Breast epithelium (tissue), 4 donors: ENCODE results near the gene CXCL9. TPM values are rescaled to one million over a fixed set of nuclear protein-coding genes. Genes with fewer than 3 reads are reported as not detected.
"Not testable (repeated sequence)": the region's sequence is repeated elsewhere in the genome, so short reads cannot be mapped to it uniquely, and the experiment has no call there.

Experiments
- DNase-seq, 2 donors: peaks; one replicate each; pipeline ENCODE4 v3.0.0-alpha.2; 2019; ENCODE audit warnings: low spot score in 2 of 2
- H3K27ac ChIP-seq, 2 donors: fragments of 200-600 bp; sonication (generic) in 1 of 2; one replicate each; pipeline ENCODE4 v1.5.1; 2016 to 2019; ENCODE audit warnings: mild to moderate bottlenecking in 1 of 2
- H3K27me3 ChIP-seq, 2 donors: fragments of 200-600 bp; sonication (generic) in 1 of 2; one replicate each; pipeline versions ENCODE4 v1.5.1 to v1.6.0; 2017 to 2019; ENCODE audit warnings: control low read depth in 1 of 2, mild to moderate bottlenecking in 1 of 2
- H3K36me3 ChIP-seq: fragments of 200-600 bp; one replicate; pipeline ENCODE4 v1.5.1; 2019
- H3K4me1 ChIP-seq, 2 donors: fragments of 200-600 bp; sonication (generic); one replicate each; pipeline ENCODE4 v1.5.1; 2016 to 2019; ENCODE audit warnings: control low read depth in 1 of 2
- H3K4me3 ChIP-seq, 3 donors: fragments of 200-600 bp; sonication (generic); 1 replicate in 2 of 3; 2 replicates in 1 of 3; pipeline ENCODE4 v1.5.1; 2016 to 2019; ENCODE audit warnings: mild to moderate bottlenecking in 3 of 3, moderate library complexity in 2 of 3
- H3K9me3 ChIP-seq, 2 donors: fragments of 200-600 bp; sonication (generic) in 1 of 2; one replicate each; pipeline ENCODE4 v1.5.1; 2016 to 2019; ENCODE audit warnings: control low read depth in 1 of 2
- CTCF ChIP-seq, 3 donors: fragments of 450-650 bp; IDR thresholded peaks; one replicate each; pipeline ENCODE4 v1.5.1; 2016 to 2017; ENCODE audit warnings: antibody characterized with exemption in 3 of 3, mild to moderate bottlenecking in 3 of 3, moderate library complexity in 3 of 3
- POLR2A ChIP-seq: fragments of 450-650 bp; IDR thresholded peaks from one replicate; pipeline ENCODE4 v1.6.1; 2016; ENCODE audit warnings: antibody characterized with exemption, mild to moderate bottlenecking, moderate library complexity
- POLR2AphosphoS5 ChIP-seq, 3 donors: sonication (generic); formaldehyde crosslinking; IDR thresholded peaks; one replicate each; pipeline ENCODE4 v1.6.1; 2017; ENCODE audit warnings: antibody characterized with exemption in 3 of 3
- intact Hi-C: fragments of 100-400 bp; cut with DNase I; formaldehyde crosslinking; loops from one replicate; pipeline ENCODE4 v1.15.1; 2023; ENCODE audit warnings: low total_unique reads
- total RNA-seq, 3 donors: library from RNA; depleted of rRNA; stranded (reverse); fragments of >200 nt; gene quantifications; one replicate each; pipeline ENCODE4 v1.1.0, GENCODE V29; 2016

Gene CXCL9
- total RNA-seq, 3 donors from 2014 or later = 2.3 to 2.7 TPM; not detected in 1

GRCh38 chr4:76042241-76042998 is 35.1 kb upstream of the CXCL9 start:
- H3K27me3 ChIP-seq, H3K4me3 ChIP-seq, intact Hi-C loops, H3K27ac ChIP-seq, H3K4me1 ChIP-seq, H3K9me3 ChIP-seq, H3K36me3 ChIP-seq, DNase-seq: not testable (repeated sequence)

- H3K27ac ChIP-seq = no peak overlapping the region
- intact Hi-C loops = no loop called here
Measured at GRCh38 chr4:76036855-76037254, 29.5 kb upstream of the CXCL9 start.

GRCh38 chr4:76035799-76036380 is 28.6 kb upstream of the CXCL9 start, which contains the start of gene CXCL11:
CXCL11 (minus strand) TSS chr4:76036070; CDS start chr4:76035987, 83 bp downstream.
- Histone ChIP-seq H3K27me3 (no peaks in the 10 kb centered on the region), H3K9me3 (no peaks in the 10 kb centered on the region), H3K27ac (no peak within 1 kb of the TSS), H3K36me3 (no peaks in the 10 kb centered on the region), H3K4me1 (no peaks in the 10 kb centered on the region), H3K4me3 (no peak within 1 kb of the TSS)
- intact Hi-C loops = no loop called here
- TF ChIP-seq CTCF (IDR thresholded peaks at IDR 0.05) (no peak), POLR2AphosphoS5 (IDR thresholded peaks at IDR 0.05) (no peak), POLR2A (no peak)
- no peak for DNase-seq

More at GRCh38 chr4:76036855-76037254, 29.5 kb upstream of the CXCL9 start:
- no peak for DNase-seq
- no peaks in the 10 kb centered on the region for H3K9me3 ChIP-seq
- H3K4me1 ChIP-seq = no peaks in the 10 kb centered on the region
- no peaks in the 10 kb centered on the region for H3K36me3 ChIP-seq
- TF ChIP-seq CTCF (IDR thresholded peaks at IDR 0.05) = no peak
- TF ChIP-seq POLR2A = no peak
- no peak for TF ChIP-seq POLR2AphosphoS5 (IDR thresholded peaks at IDR 0.05)
- H3K4me3 ChIP-seq = no peak overlapping the region
- no peaks in the 10 kb centered on the region for H3K27me3 ChIP-seq

- H3K27me3 ChIP-seq = no peaks in the 10 kb centered on the region
- no peaks in the 10 kb centered on the region for H3K36me3 ChIP-seq
- no peak overlapping the region for H3K27ac ChIP-seq
- H3K4me1 ChIP-seq = no peaks in the 10 kb centered on the region
- H3K9me3 ChIP-seq = no peaks in the 10 kb centered on the region
- no peak overlapping the region for H3K4me3 ChIP-seq
- TF ChIP-seq POLR2AphosphoS5 (IDR thresholded peaks at IDR 0.05) = no peak
- TF ChIP-seq CTCF (IDR thresholded peaks at IDR 0.05) = no peak
- TF ChIP-seq POLR2A = no peak
- intact Hi-C loops = no loop called here
- no peak for DNase-seq
Measured at GRCh38 chr4:76035141-76035540, 27.8 kb upstream of the CXCL9 start.

GRCh38 chr4:76029300-76029699 is 22.0 kb upstream of the CXCL9 start:
- no peaks in the 10 kb centered on the region for H3K4me1 ChIP-seq
- intact Hi-C loops = no loop called here
- no peak for TF ChIP-seq POLR2A
- no peak for TF ChIP-seq CTCF (IDR thresholded peaks at IDR 0.05)
- TF ChIP-seq POLR2AphosphoS5 (IDR thresholded peaks at IDR 0.05) = no peak
- no peaks in the 10 kb centered on the region for H3K9me3 ChIP-seq
- H3K36me3 ChIP-seq = no peaks in the 10 kb centered on the region
- no peak overlapping the region for H3K4me3 ChIP-seq
- DNase-seq = no peak
- no peak overlapping the region for H3K27ac ChIP-seq
- no peaks in the 10 kb centered on the region for H3K27me3 ChIP-seq
